H9 (cell line): ENCODE results near the gene TCERG1L. TPM values are rescaled to one million over a fixed set of nuclear protein-coding genes. Genes with fewer than 3 reads are reported as not detected.

Experiments used
- DNase-seq: peaks from one replicate; pipeline ENCODE4 v3.0.0-alpha.2; 2017
- H2AFZ ChIP-seq: one replicate; pipeline ENCODE4 v1.6.1; 2013; ENCODE audit warnings: mild to moderate bottlenecking, low read length, control low read depth, moderate library complexity
- H2AK5ac ChIP-seq: 2 replicates; pipeline ENCODE4 v1.6.1; 2013; ENCODE audit warnings: low read length, control low read depth, mixed read lengths; ENCODE audit not compliant: insufficient read length
- H2BK120ac ChIP-seq: one replicate; pipeline ENCODE4 v1.6.1; 2013; ENCODE audit warnings: low read depth, mild to moderate bottlenecking, low read length, control low read depth, inconsistent platforms; ENCODE audit not compliant: poor library complexity, severe bottlenecking
- H2BK12ac ChIP-seq: 2 replicates; pipeline ENCODE4 v1.6.1; 2013; ENCODE audit warnings: low read length, control low read depth, mixed read lengths, low read depth; ENCODE audit not compliant: insufficient read length
- H2BK15ac ChIP-seq: 2 replicates; pipeline ENCODE4 v1.6.1; 2013; ENCODE audit warnings: low read depth, low read length, control low read depth
- H2BK20ac ChIP-seq: one replicate; pipeline ENCODE4 v1.6.1; 2013; ENCODE audit warnings: low read depth, mild to moderate bottlenecking, low read length, control low read depth, inconsistent platforms; ENCODE audit not compliant: poor library complexity, severe bottlenecking
- H2BK5ac ChIP-seq: 2 replicates; pipeline ENCODE4 v1.6.1; 2013; ENCODE audit warnings: low read length, control low read depth, mixed read lengths; ENCODE audit not compliant: insufficient read length
- H3K14ac ChIP-seq: 2 replicates; pipeline ENCODE4 v1.6.1; 2013; ENCODE audit warnings: low read length, control low read depth; ENCODE audit not compliant: insufficient read depth
- H3K18ac ChIP-seq: 2 replicates; pipeline ENCODE4 v1.6.1; 2013; ENCODE audit warnings: low read depth, mild to moderate bottlenecking, mixed read lengths, low read length, control low read depth; ENCODE audit not compliant: insufficient read length
- H3K23ac ChIP-seq: 2 replicates; pipeline ENCODE4 v1.6.1; 2013; ENCODE audit warnings: low read length, control low read depth, mixed read lengths, low read depth; ENCODE audit not compliant: insufficient read length
- H3K23me2 ChIP-seq: 2 replicates; pipeline ENCODE4 v1.6.1; 2013; ENCODE audit warnings: low read depth, mild to moderate bottlenecking, mixed read lengths, low read length, control low read depth; ENCODE audit not compliant: insufficient read length, poor library complexity, severe bottlenecking
- H3K27ac ChIP-seq: 2 replicates; pipeline ENCODE4 v1.5.1; 2013; ENCODE audit warnings: low read length, control low read depth, mixed read lengths, low read depth; ENCODE audit not compliant: insufficient read length
- H3K27me3 ChIP-seq: 2 replicates; pipeline ENCODE4 v1.6.1; 2013; ENCODE audit warnings: low read length, control low read depth, inconsistent platforms; ENCODE audit not compliant: insufficient read depth
- H3K4ac ChIP-seq: 2 replicates; pipeline ENCODE4 v1.6.1; 2013; ENCODE audit warnings: low read depth, mild to moderate bottlenecking, control low read depth, inconsistent platforms, low read length, moderate library complexity
- H3K4me1 ChIP-seq: 2 replicates; pipeline ENCODE4 v1.6.1; 2013; ENCODE audit warnings: low read length, control low read depth, inconsistent platforms; ENCODE audit not compliant: insufficient read depth
- H3K4me2 ChIP-seq: 2 replicates; pipeline ENCODE4 v1.6.1; 2013; ENCODE audit warnings: low read length, control low read depth, mixed read lengths; ENCODE audit not compliant: insufficient read length, insufficient read depth
- H3K56ac ChIP-seq: 2 replicates; pipeline ENCODE4 v1.6.1; 2013; ENCODE audit warnings: low read depth, mild to moderate bottlenecking, mixed read lengths, low read length, control low read depth; ENCODE audit not compliant: insufficient read length
- H3K79me1 ChIP-seq: 2 replicates; pipeline ENCODE4 v1.6.1; 2013; ENCODE audit warnings: low read depth, mild to moderate bottlenecking, moderate library complexity, low read length, control low read depth, inconsistent platforms; ENCODE audit not compliant: insufficient read depth, poor library complexity, severe bottlenecking
- H3K79me2 ChIP-seq: 2 replicates; pipeline ENCODE4 v1.6.1; 2013; ENCODE audit warnings: low read length, control low read depth, inconsistent platforms; ENCODE audit not compliant: insufficient read depth
- H3K9ac ChIP-seq: 2 replicates; pipeline ENCODE4 v1.6.1; 2013; ENCODE audit warnings: low read length, control low read depth, mixed read lengths; ENCODE audit not compliant: insufficient read length; ENCODE audit errors: extremely low read depth
- H3K9me3 ChIP-seq: one replicate; pipeline ENCODE4 v1.6.1; 2013; ENCODE audit warnings: low read depth, low read length, inconsistent platforms; ENCODE audit not compliant: control insufficient read depth
- H3T11ph ChIP-seq: one replicate; pipeline ENCODE4 v1.6.1; 2013; ENCODE audit warnings: mild to moderate bottlenecking, low read length, control low read depth, inconsistent platforms
- H4K20me1 ChIP-seq: one replicate; pipeline ENCODE4 v1.6.1; 2013; ENCODE audit not compliant: control insufficient read depth, insufficient read length, insufficient read depth
- H4K5ac ChIP-seq: 2 replicates; pipeline ENCODE4 v1.6.1; 2013; ENCODE audit warnings: low read depth, mild to moderate bottlenecking, mixed read lengths, low read length, control low read depth; ENCODE audit not compliant: insufficient read length
- H4K8ac ChIP-seq: replicated peaks from 2 replicates; pipeline ENCODE4 v1.6.1; 2013; ENCODE audit warnings: low read length, control low read depth, mixed read lengths, low read depth; ENCODE audit not compliant: insufficient read length
- H4K91ac ChIP-seq: 2 replicates; pipeline ENCODE4 v1.6.1; 2013; ENCODE audit warnings: low read depth, mild to moderate bottlenecking, moderate library complexity, mixed read lengths, low read length, control low read depth; ENCODE audit not compliant: insufficient read length
- H3K27ac Mint-ChIP-seq, 3 experiments: 2 replicates in 2 of 3; 3 replicates in 1 of 3; pipeline ENCODE4 v1.8.0; 2020 to 2021; ENCODE audit warnings: mixed read lengths in 3 of 3, mild to moderate bottlenecking in 1 of 3, moderate library complexity in 1 of 3
- H3K27me3 Mint-ChIP-seq: 2 replicates; pipeline ENCODE4 v1.8.0; 2021; ENCODE audit warnings: low read depth, mild to moderate bottlenecking, moderate library complexity, mixed read lengths
- H3K36me3 Mint-ChIP-seq, 3 experiments: 2 replicates in 2 of 3; 3 replicates in 1 of 3; pipeline ENCODE4 v1.8.0; 2020 to 2021; ENCODE audit warnings: low read depth in 3 of 3, mixed read lengths in 3 of 3; ENCODE audit not compliant: insufficient read depth in 1 of 3
- H3K4me1 Mint-ChIP-seq, 2 experiments: 2 replicates each; pipeline ENCODE4 v1.8.0; 2020; ENCODE audit warnings: mixed read lengths in 2 of 2
- H3K4me3 Mint-ChIP-seq, 2 experiments: 2 replicates in 1 of 2; 3 replicates in 1 of 2; pipeline ENCODE4 v1.8.0; 2020 to 2021; ENCODE audit warnings: mild to moderate bottlenecking in 2 of 2, mixed read lengths in 2 of 2, moderate library complexity in 1 of 2
- H3K9me3 Mint-ChIP-seq, 2 experiments: 2 replicates in 1 of 2; 3 replicates in 1 of 2; pipeline ENCODE4 v1.8.0; 2020; ENCODE audit warnings: mild to moderate bottlenecking in 2 of 2, mixed read lengths in 2 of 2, moderate library complexity in 1 of 2
- WGBS: extraction: QIAGEN DNeasy Blood & Tissue Kit; methylation state at CpG from one replicate; pipeline ENCODE4 v1.1.7; 2013; ENCODE audit warnings: missing lambda C conversion rate, low lambda C conversion rate, mixed read lengths; ENCODE audit not compliant: insufficient read length; ENCODE audit errors: extremely low coverage; 5-methylcytosine and 5-hydroxymethylcytosine counted together
- total RNA-seq: library from RNA; stranded (reverse); gene quantifications from 2 replicates; pipeline ENCODE4 v1.2.1, GENCODE V29; 2021
- TF ChIP-seq, protein P1 (sequence below): fragments of 200-600 bp; sonication (generic); conservative IDR thresholded peaks from 3 replicates; pipeline ENCODE4 v1.8.0; 2021; ENCODE audit warnings: antibody characterized with exemption, mild to moderate bottlenecking

TCERG1L gene
- total RNA-seq, 1 experiment from 2014 or later, result 3.3 TPM

DNA sequence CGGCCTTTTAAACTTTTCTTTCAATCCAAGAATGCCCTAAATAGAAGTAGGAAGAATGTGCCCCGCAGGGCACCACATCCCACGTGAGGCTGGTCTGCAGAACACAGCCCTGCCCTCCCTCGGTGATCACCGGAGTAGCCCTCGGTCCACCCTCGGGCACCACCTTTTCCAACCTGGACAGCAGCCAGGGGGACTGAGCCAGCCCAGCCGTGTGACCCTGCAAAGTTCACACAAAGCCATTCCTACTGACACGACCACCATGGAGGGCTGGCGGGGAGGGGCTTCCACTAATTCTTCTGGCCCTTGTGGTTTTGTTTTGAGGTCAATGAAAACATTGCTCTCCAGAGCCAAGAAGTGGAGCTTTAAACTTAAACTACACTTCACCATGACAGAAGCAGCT is 132.2 kb downstream of the TCERG1L start:
- no peaks in the 10 kb centered on the region for H3K4me1 ChIP-seq
- no peaks in the 10 kb centered on the region for H3K79me2 ChIP-seq
- H3K79me1 ChIP-seq, result no peaks in the 10 kb centered on the region
- H3K14ac ChIP-seq, result no peak overlapping the region
- H4K8ac ChIP-seq, result no peak overlapping the region
- no peak overlapping the region for H3K18ac ChIP-seq
- no peak overlapping the region for H4K5ac ChIP-seq
- Mint-ChIP-seq H3K4me1 (peaks cover 3 to 17% of the 10 kb centered on the region in 2 experiments), H3K36me3 (no peaks in the 10 kb centered on the region), H3K27me3 (no peaks in the 10 kb centered on the region), H3K27ac (no peak overlapping the region), H3K9me3 (peaks cover 0 to 2% of the 10 kb centered on the region in 2 experiments; a peak in 2 of 5 replicates), H3K4me3 (no peak overlapping the region)
- no peak overlapping the region for H3K9ac ChIP-seq
- H4K20me1 ChIP-seq, result peaks cover 3% of the 10 kb centered on the region
- TF ChIP-seq, protein P1, sequence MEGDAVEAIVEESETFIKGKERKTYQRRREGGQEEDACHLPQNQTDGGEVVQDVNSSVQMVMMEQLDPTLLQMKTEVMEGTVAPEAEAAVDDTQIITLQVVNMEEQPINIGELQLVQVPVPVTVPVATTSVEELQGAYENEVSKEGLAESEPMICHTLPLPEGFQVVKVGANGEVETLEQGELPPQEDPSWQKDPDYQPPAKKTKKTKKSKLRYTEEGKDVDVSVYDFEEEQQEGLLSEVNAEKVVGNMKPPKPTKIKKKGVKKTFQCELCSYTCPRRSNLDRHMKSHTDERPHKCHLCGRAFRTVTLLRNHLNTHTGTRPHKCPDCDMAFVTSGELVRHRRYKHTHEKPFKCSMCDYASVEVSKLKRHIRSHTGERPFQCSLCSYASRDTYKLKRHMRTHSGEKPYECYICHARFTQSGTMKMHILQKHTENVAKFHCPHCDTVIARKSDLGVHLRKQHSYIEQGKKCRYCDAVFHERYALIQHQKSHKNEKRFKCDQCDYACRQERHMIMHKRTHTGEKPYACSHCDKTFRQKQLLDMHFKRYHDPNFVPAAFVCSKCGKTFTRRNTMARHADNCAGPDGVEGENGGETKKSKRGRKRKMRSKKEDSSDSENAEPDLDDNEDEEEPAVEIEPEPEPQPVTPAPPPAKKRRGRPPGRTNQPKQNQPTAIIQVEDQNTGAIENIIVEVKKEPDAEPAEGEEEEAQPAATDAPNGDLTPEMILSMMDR, result no peak
- H4K91ac ChIP-seq, result no peak overlapping the region
- no peak overlapping the region for H2BK20ac ChIP-seq
- no peak overlapping the region for H3K4me2 ChIP-seq
- H2AFZ ChIP-seq, result no peak overlapping the region
- no peak overlapping the region for H3T11ph ChIP-seq
- no peak overlapping the region for H3K27ac ChIP-seq
- H2BK120ac ChIP-seq, result no peak overlapping the region
- H3K9me3 ChIP-seq, result no peaks in the 10 kb centered on the region
- H3K23me2 ChIP-seq, result no peaks in the 10 kb centered on the region
- DNase-seq, result peak; percentile 15
- H2AK5ac ChIP-seq, result no peak overlapping the region
- no peak overlapping the region for H3K23ac ChIP-seq
- H3K4ac ChIP-seq, result no peak overlapping the region
- WGBS, result no CpG with 5 or more reads among the region's 10 CpGs
- no peak overlapping the region for H2BK12ac ChIP-seq
- no peak overlapping the region for H3K56ac ChIP-seq
- no peak overlapping the region for H2BK15ac ChIP-seq
- no peak overlapping the region for H2BK5ac ChIP-seq
- H3K27me3 ChIP-seq, result no peaks in the 10 kb centered on the region
